Measurements from ENCODE around the gene ZNF319. TPM values are rescaled to one million over a fixed set of nuclear protein-coding genes. Genes with fewer than 3 reads are reported as not detected.

The ZNF319 gene
- total and polyA plus RNA-seq, 4 donors: 0.64 to 3.4 (median 2.6) TPM

GRCh38 chr16:57971848-57972247 is 28.6 kb downstream of the ZNF319 start:
- Histone ChIP-seq H3K27ac (ENCODE audit: low read depth in 1 of 2, low read length in 2 of 2) (no peak overlapping the region), H3K4me3 (ENCODE audit: low read depth in 1 of 3, low read length in 3 of 3) (no peak overlapping the region), H3K9ac (ENCODE audit: low read depth in 1 of 2, low read length in 2 of 2) (no peak overlapping the region), H3K27me3 (ENCODE audit: control insufficient read depth in 4 of 4, insufficient read depth in 4 of 4, low read length in 3 of 4) (no peaks in the 10 kb centered on the region), H3K4me1 (ENCODE audit: control insufficient read depth in 4 of 4, insufficient read depth in 4 of 4, low read length in 3 of 4) (no peaks in the 10 kb centered on the region), H3K9me3 (ENCODE audit: control insufficient read depth in 4 of 4, low read length in 3 of 4) (no peaks in the 10 kb centered on the region), H3K36me3 (ENCODE audit: control insufficient read depth in 4 of 4, insufficient read depth in 3 of 4, low read depth in 1 of 4, low read length in 3 of 4) (no peaks in the 10 kb centered on the region)
- TF ChIP-seq NR2F2 (IDR thresholded peaks at IDR 0.05) (no peak), REST (IDR thresholded peaks at IDR 0.05) (no peak), TAF1 (conservative IDR thresholded peaks at IDR 0.05) (no peak)
- no peak for DNase-seq (ENCODE audit: low spot score)
- WGBS: 94% methylated on average over 1 of the region's 1 CpG

DNA sequence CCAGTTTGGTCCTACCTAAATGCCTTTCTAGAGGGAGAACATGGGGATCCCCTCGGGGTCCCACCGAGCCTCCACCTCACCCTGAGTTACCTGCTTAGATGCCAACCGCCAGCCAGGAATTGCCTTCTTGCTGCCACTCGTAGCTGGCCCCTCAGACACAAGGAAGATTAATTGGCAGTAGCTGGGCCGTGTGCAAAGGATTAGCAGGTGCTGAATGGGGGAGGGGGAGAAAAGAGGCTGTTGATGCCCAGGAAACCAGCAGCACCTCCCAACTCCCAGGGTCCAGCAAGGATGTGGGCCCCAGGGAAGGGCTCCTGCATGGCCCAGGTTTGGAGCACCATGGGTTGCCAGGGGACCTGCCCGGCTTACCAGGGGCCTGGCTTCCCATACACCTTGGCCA is 29.5 kb downstream of the ZNF319 start, which contains the start of gene CNGB1:
CNGB1 (minus strand) TSS at position 159 of the 400 bp plus-strand sequence. CDS start 3,842 bp downstream, outside the sequence.
- DNase-seq (ENCODE audit: low spot score): no peak
- TF ChIP-seq, protein P1, sequence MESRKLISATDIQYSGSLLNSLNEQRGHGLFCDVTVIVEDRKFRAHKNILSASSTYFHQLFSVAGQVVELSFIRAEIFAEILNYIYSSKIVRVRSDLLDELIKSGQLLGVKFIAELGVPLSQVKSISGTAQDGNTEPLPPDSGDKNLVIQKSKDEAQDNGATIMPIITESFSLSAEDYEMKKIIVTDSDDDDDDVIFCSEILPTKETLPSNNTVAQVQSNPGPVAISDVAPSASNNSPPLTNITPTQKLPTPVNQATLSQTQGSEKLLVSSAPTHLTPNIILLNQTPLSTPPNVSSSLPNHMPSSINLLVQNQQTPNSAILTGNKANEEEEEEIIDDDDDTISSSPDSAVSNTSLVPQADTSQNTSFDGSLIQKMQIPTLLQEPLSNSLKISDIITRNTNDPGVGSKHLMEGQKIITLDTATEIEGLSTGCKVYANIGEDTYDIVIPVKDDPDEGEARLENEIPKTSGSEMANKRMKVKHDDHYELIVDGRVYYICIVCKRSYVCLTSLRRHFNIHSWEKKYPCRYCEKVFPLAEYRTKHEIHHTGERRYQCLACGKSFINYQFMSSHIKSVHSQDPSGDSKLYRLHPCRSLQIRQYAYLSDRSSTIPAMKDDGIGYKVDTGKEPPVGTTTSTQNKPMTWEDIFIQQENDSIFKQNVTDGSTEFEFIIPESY (IDR thresholded peaks at IDR 0.05): no peak
- no peak within 1 kb of the TSS for H3K9ac ChIP-seq (ENCODE audit: low read depth in 1 of 2, low read length in 2 of 2)
- no peaks in the 10 kb centered on the region for H3K4me1 ChIP-seq (ENCODE audit: control insufficient read depth in 4 of 4, insufficient read depth in 4 of 4, low read length in 3 of 4)
- H3K27ac ChIP-seq (ENCODE audit: low read depth in 1 of 2, low read length in 2 of 2): no peak within 1 kb of the TSS
- H3K27me3 ChIP-seq (ENCODE audit: control insufficient read depth in 4 of 4, insufficient read depth in 4 of 4, low read length in 3 of 4): no peaks in the 10 kb centered on the region
- 81% methylated on average over 6 of the region's 6 CpGs for WGBS
- H3K4me3 ChIP-seq (ENCODE audit: low read depth in 1 of 3, low read length in 3 of 3): no peak within 1 kb of the TSS
- no peaks in the 10 kb centered on the region for H3K9me3 ChIP-seq (ENCODE audit: control insufficient read depth in 4 of 4, low read length in 3 of 4)
- H3K36me3 ChIP-seq (ENCODE audit: control insufficient read depth in 4 of 4, insufficient read depth in 3 of 4, low read depth in 1 of 4, low read length in 3 of 4): no peaks in the 10 kb centered on the region

GRCh38 chr16:57970319-57970718 is 30.2 kb downstream of the ZNF319 start:
- no peaks in the 10 kb centered on the region for H3K9me3 ChIP-seq (ENCODE audit: control insufficient read depth in 4 of 4, low read length in 3 of 4)
- no peaks in the 10 kb centered on the region for H3K4me1 ChIP-seq (ENCODE audit: control insufficient read depth in 4 of 4, insufficient read depth in 4 of 4, low read length in 3 of 4)
- no peak overlapping the region for H3K9ac ChIP-seq (ENCODE audit: low read depth in 1 of 2, low read length in 2 of 2)
- no peak for TF ChIP-seq ATF3 (IDR thresholded peaks at IDR 0.05)
- no peak for TF ChIP-seq RAD21 (IDR thresholded peaks at IDR 0.05)
- TF ChIP-seq EGR1 (IDR thresholded peaks at IDR 0.05; ENCODE audit: low read depth in 2 of 2): no peak
- no peak for TF ChIP-seq HNF4A (conservative IDR thresholded peaks at IDR 0.05)
- no peak for TF ChIP-seq YY1 (IDR thresholded peaks at IDR 0.05)
- TF ChIP-seq FOXA2 (IDR thresholded peaks at IDR 0.05): no peak
- no peak for TF ChIP-seq TAF1 (conservative IDR thresholded peaks at IDR 0.05)
- WGBS: 79% methylated on average over 13 of the region's 13 CpGs
- no peak overlapping the region for H3K4me3 ChIP-seq (ENCODE audit: low read depth in 1 of 3, low read length in 3 of 3)
- no peaks in the 10 kb centered on the region for H3K36me3 ChIP-seq (ENCODE audit: control insufficient read depth in 4 of 4, insufficient read depth in 3 of 4, low read depth in 1 of 4, low read length in 3 of 4)
- no peak overlapping the region for H3K27ac ChIP-seq (ENCODE audit: low read depth in 1 of 2, low read length in 2 of 2)
- H3K27me3 ChIP-seq (ENCODE audit: control insufficient read depth in 4 of 4, insufficient read depth in 4 of 4, low read length in 3 of 4): no peaks in the 10 kb centered on the region
- no peak for DNase-seq (ENCODE audit: low spot score)
